ENCODE measurements around the gene HTR1B. TPM values are rescaled to one million over a fixed set of nuclear protein-coding genes. Genes with fewer than 3 reads are reported as not detected.

The HTR1B gene
- polyA plus RNA-seq, 2 of the 4 experiments (the other 2 are of a cell fraction), result 0.12 TPM; not detected in 1

- H3K4me3 ChIP-seq, result no peak overlapping the region
- no peak overlapping the region for H3K27ac ChIP-seq
- WGBS (ENCODE audit: missing lambda C conversion rate), result 73% methylated on average over 6 of the region's 6 CpGs
- ChIA-PET CTCF (interaction anchor here (1.3 kb wide), 1 partner anchor 12 kb away, joined by 3 read pairs; no protein-coding TSS in a partner anchor), POLR2A (no interaction called here)
- DNase-seq (ENCODE audit: low read depth in 1 of 2, low spot score in 1 of 2) (no peak), FAIRE-seq (no peak), ATAC-seq (no peak)
- no peaks in the 10 kb centered on the region for H3K4me1 ChIP-seq
- no peaks in the 10 kb centered on the region for H3K9me3 ChIP-seq
- TF ChIP-seq HOXB13 (CRISPR knock-in tag; IDR thresholded peaks at IDR 0.05; ENCODE audit: low read depth) (no peak), SMC3 (IDR thresholded peaks at IDR 0.05) (no peak), HES2 (IDR thresholded peaks at IDR 0.05) (no peak), RFX5 (IDR thresholded peaks at IDR 0.05) (no peak), ZFP36 (IDR thresholded peaks at IDR 0.05; ENCODE audit: borderline replicate concordance, partially characterized antibody) (no peak), BHLHE40 (IDR thresholded peaks at IDR 0.05; ENCODE audit: low read depth, low read length) (no peak), RAD21 (conservative IDR thresholded peaks at IDR 0.05 in 1 of 2, IDR thresholded peaks at IDR 0.05 in 1 of 2) (no peak), TP53 (CRISPR knock-in tag; IDR thresholded peaks at IDR 0.05) (no peak)
- no peak overlapping the region for H3K4me2 ChIP-seq
These were observed 5.6 kb upstream of the HTR1B start for GRCh38 chr6:77468939-77469338.

- DNase-seq (ENCODE audit: low read depth in 1 of 2, low spot score in 1 of 2) (no peak), ATAC-seq (no peak), FAIRE-seq (no peak)
- H3K4me3 ChIP-seq, result peak overlapping the region; percentile 40
- ChIA-PET CTCF (interaction anchor here (1.1 to 1.7 kb wide), 5 partner anchors 35 to 1554 kb away, joined by 3 to 5 read pairs (median 3); no protein-coding TSS in a partner anchor), POLR2A (no interaction called here)
- H3K9me3 ChIP-seq, result no peaks in the 10 kb centered on the region
- peak overlapping the region; percentile 11 to 34; a peak in 3 of 6 replicates for H3K27ac ChIP-seq
- WGBS (ENCODE audit: missing lambda C conversion rate), result 71% methylated on average over 30 of the region's 30 CpGs
- H3K4me2 ChIP-seq, result peak overlapping the region; percentile 66
- no peak for TF ChIP-seq E2F6 (IDR thresholded peaks at IDR 0.05; ENCODE audit: borderline replicate concordance, low read depth)
- TF ChIP-seq JUN (IDR thresholded peaks at IDR 0.05), result no peak
- no peak for TF ChIP-seq MAX (IDR thresholded peaks at IDR 0.05)
- TF ChIP-seq ELK1 (IDR thresholded peaks at IDR 0.05; ENCODE audit: low read depth, low read length), result no peak
- no peak for TF ChIP-seq CHD4 (IDR thresholded peaks at IDR 0.05; ENCODE audit: borderline replicate concordance)
- no peak for TF ChIP-seq HES2 (IDR thresholded peaks at IDR 0.05)
- TF ChIP-seq SMC3 (IDR thresholded peaks at IDR 0.05), result no peak
- no peak for TF ChIP-seq FOSL2 (IDR thresholded peaks at IDR 0.05)
- TF ChIP-seq FOSL2 (CRISPR knock-in tag; IDR thresholded peaks at IDR 0.05), result no peak
- TF ChIP-seq FOSB (CRISPR knock-in tag; IDR thresholded peaks at IDR 0.05), result no peak
- no peak for TF ChIP-seq EHF (CRISPR knock-in tag; IDR thresholded peaks at IDR 0.05)
- TF ChIP-seq POLR2AphosphoS2 (conservative IDR thresholded peaks at IDR 0.05; ENCODE audit: low read length), result no peak
- no peaks in the 10 kb centered on the region for H3K4me1 ChIP-seq
These were observed 3.5 kb upstream of the HTR1B start for GRCh38 chr6:77466451-77467437.

GRCh38 chr6:77466055-77466450 lies 2.8 kb upstream of the HTR1B start:
- peak; percentile 80 to 84; a peak in 5 of 6 replicates for ATAC-seq
- Histone ChIP-seq H3K27ac (peak overlapping the region; percentile 11 to 34; a peak in 3 of 6 replicates), H3K4me2 (peak overlapping the region; percentile 66), H3K9me3 (no peaks in the 10 kb centered on the region), H3K4me1 (no peaks in the 10 kb centered on the region), H3K4me3 (peak overlapping the region; percentile 40)
- WGBS (ENCODE audit: missing lambda C conversion rate), result 3% methylated on average over 17 of the region's 17 CpGs
- TF ChIP-seq SMC3 (IDR thresholded peaks at IDR 0.05) (peak; percentile 39; the same call in 2 of the 3 replicates), RAD21 (conservative IDR thresholded peaks at IDR 0.05 in 1 of 2, IDR thresholded peaks at IDR 0.05 in 1 of 2) (peak; percentile 47 to 59; a peak in 3 of 5 replicates), USF2 (IDR thresholded peaks at IDR 0.05) (no peak), CTCF (IDR thresholded peaks at IDR 0.05) (peak; percentile 39; the same call in 2 of the 3 replicates), FOXS1 (CRISPR knock-in tag; IDR thresholded peaks at IDR 0.05) (no peak)
- ChIA-PET POLR2A (no interaction called here), CTCF (interaction anchor here (1.2 to 1.7 kb wide), 5 partner anchors 9 to 1553 kb away, joined by 3 to 5 read pairs (median 4); no protein-coding TSS in a partner anchor)
- DNase-seq (ENCODE audit: low read depth in 1 of 2, low spot score in 1 of 2), result peak; percentile 15 to 46
- FAIRE-seq, result no peak

Data from A549 (cell line).